ENCODE data around the gene NOXO1. TPM values are rescaled to one million over a fixed set of nuclear protein-coding genes. Genes with fewer than 3 reads are reported as not detected.

The NOXO1 gene
- total and polyA plus RNA-seq, 9 of the 15 experiments (the other 6 are each of a cell fraction or from before 2014, with no cell fraction given): not detected

DNA sequence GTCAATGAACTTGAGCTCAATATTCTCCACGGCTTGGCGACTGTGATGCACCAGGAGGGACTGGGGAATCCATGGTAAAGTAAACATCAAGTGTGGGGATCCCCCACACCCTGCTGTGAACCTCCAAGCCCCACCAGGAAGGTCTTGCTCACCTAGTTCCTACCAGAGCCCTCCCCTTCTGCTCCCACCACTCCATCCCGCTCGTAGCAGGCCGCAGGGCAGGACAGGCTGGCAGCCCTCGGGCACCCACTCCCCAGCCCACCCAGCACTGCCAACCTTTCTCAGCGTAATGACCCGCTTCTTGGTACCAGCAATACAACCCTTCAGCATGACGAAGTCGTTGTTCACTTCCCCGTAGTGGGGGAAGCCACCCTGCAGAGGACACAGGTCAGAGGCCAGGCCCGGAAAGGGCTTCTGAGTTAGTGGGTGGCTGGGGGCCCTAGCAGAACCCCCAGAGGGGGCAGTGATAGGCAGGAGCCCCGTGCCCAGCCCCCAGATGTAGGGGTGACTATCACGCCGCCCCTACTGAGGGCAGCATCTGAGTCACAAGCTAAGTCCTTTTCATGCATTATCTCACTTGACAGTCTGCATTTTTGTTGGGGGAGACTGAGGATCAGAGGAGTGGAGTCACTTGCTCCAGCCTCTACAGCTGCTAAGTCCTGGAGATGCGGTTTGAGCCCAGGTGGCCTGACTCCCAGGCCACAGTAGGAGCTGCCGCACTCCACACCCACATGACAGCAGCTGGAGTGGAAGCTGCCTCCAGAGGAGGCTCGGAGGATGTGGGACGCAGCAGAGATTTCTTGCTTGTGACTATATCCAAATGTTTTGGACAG lies 35.5 kb downstream of the NOXO1 start:
- BruUV-seq (replicated peaks): no TSS peak
- H3K4me3 ChIP-seq: no peak overlapping the region
- POLR2A ChIA-PET: interaction anchor here (0.7 to 2.9 kb wide), 5 partner anchors 15 to 210 kb away, joined by 3 to 27 read pairs (median 4); partner anchors contain the start of genes RPS2 and TRAF7
- H3K4me2 ChIP-seq (ENCODE audit: insufficient read depth, low read length): no peak overlapping the region
- in situ Hi-C loops (cut with MboI) (no loop called here), intact Hi-C loops (cut with micrococcal nuclease) (no loop called here)
- DNase-seq (ENCODE audit: extremely low read depth in 1 of 4, low spot score in 3 of 4) (peak in 2 of 4 experiments; percentile 39 to 68), FAIRE-seq (peak; percentile 6), ATAC-seq (no peak)
- CTCF ChIA-PET (ENCODE audit: low intra/inter-chr PET ratio): no interaction called here
- no peaks in the 10 kb centered on the region for H3K9me3 ChIP-seq (replicated peaks; ENCODE audit: control insufficient read depth, insufficient read depth, low read depth, low read length)
- no peaks in the 10 kb centered on the region for H3K27me3 ChIP-seq (ENCODE audit: control insufficient read depth in 2 of 2, insufficient read depth in 2 of 2, low read length in 2 of 2)
- 37% methylated on average over 12 of the region's 19 CpGs for WGBS (ENCODE audit: insufficient coverage, low coverage, missing lambda C conversion rate)
- H2AFZ ChIP-seq (ENCODE audit: low read depth, low read length): no peak overlapping the region
- H3K27ac ChIP-seq (ENCODE audit: extremely low read depth, low read depth, low read length): no peak overlapping the region
- H4K20me1 ChIP-seq (replicated peaks; ENCODE audit: control insufficient read depth, insufficient read depth, low read length): peaks cover 7% of the 10 kb centered on the region
- H3K79me2 ChIP-seq (ENCODE audit: control insufficient read depth, insufficient read depth, low read length): peaks cover 20% of the 10 kb centered on the region
- peaks cover 29 to 70% of the 10 kb centered on the region in 2 experiments for H3K4me1 ChIP-seq (replicated peaks in 1 of 2; ENCODE audit: control insufficient read depth in 2 of 2, insufficient read depth in 2 of 2, low read length in 2 of 2)
- H3K9me1 ChIP-seq (ENCODE audit: control insufficient read depth, insufficient read depth, low read length): peaks cover 8% of the 10 kb centered on the region
- H3K9ac ChIP-seq (ENCODE audit: insufficient read depth in 1 of 2, low read depth in 2 of 2, low read length in 2 of 2): peak overlapping the region in 1 of 2 experiments; percentile 50; a peak in 1 of 4 replicates
- H3K36me3 ChIP-seq (ENCODE audit: control insufficient read depth, insufficient read depth, low read length): peaks cover 6% of the 10 kb centered on the region; the same call in 1 of the 3 replicates
- TF ChIP-seq HMG20A (CRISPR knock-in tag; conservative IDR thresholded peaks at IDR 0.05): no peak
- no peak for TF ChIP-seq BCOR (IDR thresholded peaks at IDR 0.05)
- TF ChIP-seq POLR2AphosphoS5 (IDR thresholded peaks at IDR 0.05; ENCODE audit: control insufficient read depth, insufficient read depth, low read depth, low read length): peak; percentile 49; the same call in 1 of the 2 replicates
- TF ChIP-seq HOXB6 (CRISPR knock-in tag; IDR thresholded peaks at IDR 0.05; ENCODE audit: borderline replicate concordance): no peak
- TF ChIP-seq TRIM24 (IDR thresholded peaks at IDR 0.05): peak; percentile 22 to 27; a peak in 2 of 4 replicates
- TF ChIP-seq, protein P1, sequence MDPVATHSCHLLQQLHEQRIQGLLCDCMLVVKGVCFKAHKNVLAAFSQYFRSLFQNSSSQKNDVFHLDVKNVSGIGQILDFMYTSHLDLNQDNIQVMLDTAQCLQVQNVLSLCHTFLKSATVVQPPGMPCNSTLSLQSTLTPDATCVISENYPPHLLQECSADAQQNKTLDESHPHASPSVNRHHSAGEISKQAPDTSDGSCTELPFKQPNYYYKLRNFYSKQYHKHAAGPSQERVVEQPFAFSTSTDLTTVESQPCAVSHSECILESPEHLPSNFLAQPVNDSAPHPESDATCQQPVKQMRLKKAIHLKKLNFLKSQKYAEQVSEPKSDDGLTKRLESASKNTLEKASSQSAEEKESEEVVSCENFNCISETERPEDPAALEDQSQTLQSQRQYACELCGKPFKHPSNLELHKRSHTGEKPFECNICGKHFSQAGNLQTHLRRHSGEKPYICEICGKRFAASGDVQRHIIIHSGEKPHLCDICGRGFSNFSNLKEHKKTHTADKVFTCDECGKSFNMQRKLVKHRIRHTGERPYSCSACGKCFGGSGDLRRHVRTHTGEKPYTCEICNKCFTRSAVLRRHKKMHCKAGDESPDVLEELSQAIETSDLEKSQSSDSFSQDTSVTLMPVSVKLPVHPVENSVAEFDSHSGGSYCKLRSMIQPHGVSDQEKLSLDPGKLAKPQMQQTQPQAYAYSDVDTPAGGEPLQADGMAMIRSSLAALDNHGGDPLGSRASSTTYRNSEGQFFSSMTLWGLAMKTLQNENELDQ (CRISPR knock-in tag; IDR thresholded peaks at IDR 0.05; ENCODE audit: borderline replicate concordance): no peak
- no peak for TF ChIP-seq E2F3 (CRISPR knock-in tag; IDR thresholded peaks at IDR 0.05)
- peak; percentile 88 for TF ChIP-seq CBFA2T3 (IDR thresholded peaks at IDR 0.05)
- TF ChIP-seq KDM1A (IDR thresholded peaks at IDR 0.05): peak in 1 of 2 experiments; percentile 26; a peak in 1 of 4 replicates
- peak; percentile 45; the same call in 1 of the 2 replicates for TF ChIP-seq ARID1B (IDR thresholded peaks at IDR 0.05)
- TF ChIP-seq, protein P2, sequence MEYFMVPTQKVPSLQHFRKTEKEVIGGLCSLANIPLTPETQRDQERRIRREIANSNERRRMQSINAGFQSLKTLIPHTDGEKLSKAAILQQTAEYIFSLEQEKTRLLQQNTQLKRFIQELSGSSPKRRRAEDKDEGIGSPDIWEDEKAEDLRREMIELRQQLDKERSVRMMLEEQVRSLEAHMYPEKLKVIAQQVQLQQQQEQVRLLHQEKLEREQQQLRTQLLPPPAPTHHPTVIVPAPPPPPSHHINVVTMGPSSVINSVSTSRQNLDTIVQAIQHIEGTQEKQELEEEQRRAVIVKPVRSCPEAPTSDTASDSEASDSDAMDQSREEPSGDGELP (CRISPR knock-in tag; IDR thresholded peaks at IDR 0.05; ENCODE audit: borderline replicate concordance): peak; percentile 57; the same call in 1 of the 2 replicates
- peak; percentile 19; the same call in 1 of the 2 replicates for TF ChIP-seq TEAD4 (IDR thresholded peaks at IDR 0.05; ENCODE audit: low read length)
- TF ChIP-seq TEAD4 (CRISPR knock-in tag; IDR thresholded peaks at IDR 0.05; ENCODE audit: borderline replicate concordance): no peak
- TF ChIP-seq, protein P3, sequence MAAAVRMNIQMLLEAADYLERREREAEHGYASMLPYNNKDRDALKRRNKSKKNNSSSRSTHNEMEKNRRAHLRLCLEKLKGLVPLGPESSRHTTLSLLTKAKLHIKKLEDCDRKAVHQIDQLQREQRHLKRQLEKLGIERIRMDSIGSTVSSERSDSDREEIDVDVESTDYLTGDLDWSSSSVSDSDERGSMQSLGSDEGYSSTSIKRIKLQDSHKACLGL (CRISPR knock-in tag; IDR thresholded peaks at IDR 0.05; ENCODE audit: borderline replicate concordance, poor library complexity, severe bottlenecking): no peak
- peak; percentile 52; the same call in 1 of the 2 replicates for TF ChIP-seq ZBTB7A (IDR thresholded peaks at IDR 0.05; ENCODE audit: borderline replicate concordance, control insufficient read depth, low read depth, low read length)
- TF ChIP-seq EZH2 (IDR thresholded peaks at IDR 0.05; ENCODE audit: borderline replicate concordance, low read depth, low read length): no peak
- TF ChIP-seq C11orf30 (IDR thresholded peaks at IDR 0.05; ENCODE audit: low read depth): no peak
- peak; percentile 52 for TF ChIP-seq EGR1 (conservative IDR thresholded peaks at IDR 0.05)

Measured in K562 (cell line).